ENCODE measurements around the gene SFRP5.

SFRP5 gene

DNA sequence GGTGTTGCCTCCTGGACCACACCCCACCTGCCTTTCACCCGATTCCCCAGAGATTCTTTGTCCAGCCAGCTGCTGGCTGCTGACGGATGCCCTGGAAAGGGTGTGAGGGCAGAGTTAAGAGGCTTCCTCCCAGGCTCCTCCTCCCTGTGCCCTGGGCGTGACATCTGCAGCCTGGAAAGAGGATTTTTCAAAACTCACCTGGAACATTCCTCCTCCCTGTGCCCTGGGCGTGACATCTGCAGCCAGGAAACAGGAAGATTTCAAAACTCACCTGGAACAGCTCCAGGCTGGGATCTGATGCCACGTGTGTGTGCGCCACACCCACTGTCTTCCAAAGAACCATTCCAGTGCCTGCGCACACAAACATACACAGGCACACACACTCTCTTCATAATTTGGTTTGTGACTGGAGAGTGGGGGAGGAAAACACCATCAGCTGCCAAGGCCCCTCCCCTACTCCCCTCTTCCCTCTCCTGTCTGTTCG, 53.1 kb downstream of the SFRP5 start:
- Histone ChIP-seq H3K27me3 (peaks cover 19% of the 10 kb centered on the region), H3K27ac (no peak overlapping the region), H3K9me3 (no peaks in the 10 kb centered on the region), H3K4me1 (ENCODE audit: control insufficient read depth in 1 of 2, insufficient read depth in 1 of 2, low read depth in 1 of 2, low read length in 1 of 2) (peaks cover 11 to 22% of the 10 kb centered on the region in 2 experiments), H3K36me3 (no peaks in the 10 kb centered on the region), H3K4me3 (ENCODE audit: low read depth in 1 of 2, low read length in 1 of 2) (no peak overlapping the region)
- TF ChIP-seq, protein P1, sequence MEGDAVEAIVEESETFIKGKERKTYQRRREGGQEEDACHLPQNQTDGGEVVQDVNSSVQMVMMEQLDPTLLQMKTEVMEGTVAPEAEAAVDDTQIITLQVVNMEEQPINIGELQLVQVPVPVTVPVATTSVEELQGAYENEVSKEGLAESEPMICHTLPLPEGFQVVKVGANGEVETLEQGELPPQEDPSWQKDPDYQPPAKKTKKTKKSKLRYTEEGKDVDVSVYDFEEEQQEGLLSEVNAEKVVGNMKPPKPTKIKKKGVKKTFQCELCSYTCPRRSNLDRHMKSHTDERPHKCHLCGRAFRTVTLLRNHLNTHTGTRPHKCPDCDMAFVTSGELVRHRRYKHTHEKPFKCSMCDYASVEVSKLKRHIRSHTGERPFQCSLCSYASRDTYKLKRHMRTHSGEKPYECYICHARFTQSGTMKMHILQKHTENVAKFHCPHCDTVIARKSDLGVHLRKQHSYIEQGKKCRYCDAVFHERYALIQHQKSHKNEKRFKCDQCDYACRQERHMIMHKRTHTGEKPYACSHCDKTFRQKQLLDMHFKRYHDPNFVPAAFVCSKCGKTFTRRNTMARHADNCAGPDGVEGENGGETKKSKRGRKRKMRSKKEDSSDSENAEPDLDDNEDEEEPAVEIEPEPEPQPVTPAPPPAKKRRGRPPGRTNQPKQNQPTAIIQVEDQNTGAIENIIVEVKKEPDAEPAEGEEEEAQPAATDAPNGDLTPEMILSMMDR (IDR thresholded peaks at IDR 0.05): no peak

DNA sequence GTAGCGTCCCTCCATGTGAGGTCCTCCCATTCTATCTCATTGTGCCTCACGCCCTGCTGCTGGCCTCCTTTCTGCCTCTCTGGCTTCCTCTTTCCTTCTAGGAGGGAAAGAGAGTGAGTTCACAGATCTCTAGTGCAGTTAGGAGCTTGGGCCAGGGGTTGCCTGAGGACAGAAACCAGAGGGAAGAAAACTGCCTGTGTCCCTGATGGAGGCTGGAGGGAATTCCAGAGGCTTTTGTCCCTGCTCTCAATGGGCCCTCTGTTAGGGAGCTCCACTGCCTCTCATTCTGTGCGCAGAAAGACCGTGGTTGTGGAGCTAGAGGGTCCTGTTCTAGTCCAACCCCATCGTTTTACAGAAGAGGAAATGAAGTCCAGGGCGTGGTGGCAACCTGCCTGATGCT, 53.6 kb downstream of the SFRP5 start:
- H3K4me1 ChIP-seq (ENCODE audit: control insufficient read depth in 1 of 2, insufficient read depth in 1 of 2, low read depth in 1 of 2, low read length in 1 of 2): peaks cover 14 to 26% of the 10 kb centered on the region in 2 experiments
- no peak overlapping the region for H3K4me3 ChIP-seq (ENCODE audit: low read depth in 1 of 2, low read length in 1 of 2)
- TF ChIP-seq, protein P1 (IDR thresholded peaks at IDR 0.05): no peak
- no peaks in the 10 kb centered on the region for H3K9me3 ChIP-seq
- no peaks in the 10 kb centered on the region for H3K36me3 ChIP-seq
- H3K27ac ChIP-seq: no peak overlapping the region
- peaks cover 23% of the 10 kb centered on the region for H3K27me3 ChIP-seq

DNA sequence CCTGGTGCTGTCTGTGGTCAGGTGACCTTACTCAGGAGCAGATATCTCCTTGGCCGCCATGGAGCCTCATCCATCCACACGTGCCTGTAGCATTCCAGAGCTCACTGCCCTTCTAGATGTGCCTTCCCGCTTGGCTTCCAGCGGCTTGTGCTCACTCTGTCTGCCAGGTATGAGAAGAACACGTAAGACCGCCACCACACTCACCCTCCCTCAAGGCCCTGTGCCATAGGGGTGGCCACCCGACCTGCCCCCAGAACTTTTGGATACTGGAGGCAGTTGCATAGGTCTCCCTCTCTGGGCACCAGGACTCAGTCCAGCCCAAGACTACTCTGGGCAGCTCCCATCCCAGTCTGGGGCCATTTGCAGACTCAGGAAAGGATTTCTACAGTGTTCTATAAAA, 54.2 kb downstream of the SFRP5 start:
- H3K27ac ChIP-seq: no peak overlapping the region
- no peak overlapping the region for H3K4me3 ChIP-seq (ENCODE audit: low read depth in 1 of 2, low read length in 1 of 2)
- peaks cover 28% of the 10 kb centered on the region for H3K27me3 ChIP-seq
- TF ChIP-seq, protein P1 (IDR thresholded peaks at IDR 0.05): no peak
- peaks cover 20 to 32% of the 10 kb centered on the region in 2 experiments for H3K4me1 ChIP-seq (ENCODE audit: control insufficient read depth in 1 of 2, insufficient read depth in 1 of 2, low read depth in 1 of 2, low read length in 1 of 2)
- no peaks in the 10 kb centered on the region for H3K9me3 ChIP-seq
- no peaks in the 10 kb centered on the region for H3K36me3 ChIP-seq

Measured in neutrophil (primary cell).